HCT116 (cell line): Measurements from ENCODE around the gene PCMT1. TPM values are rescaled to one million over a fixed set of nuclear protein-coding genes. Genes with fewer than 3 reads are reported as not detected.

ENCODE experiments used
- ATAC-seq: fragments of 200-7000 bp; cut with Tn5 transposase; 2 replicates; pipeline ENCODE4 v1.9.1; 2020; ENCODE audit warnings: mild to moderate bottlenecking, moderate library complexity
- BruUV-seq: library from RNA; stranded (reverse); fragments of 400-500 nt; replicated peaks from 2 replicates; lab custom pipeline; 2021; lab: Mats Ljungman, UMichigan
- CTCF ChIA-PET: fragments of 300-600 bp; sonication (Branson Sonifier 250); formaldehyde crosslinking; loops from one replicate; lab custom pipeline; 2021; ENCODE audit warnings: antibody characterized with exemption; lab: Charles Lee
- POLR2A ChIA-PET: fragments of 300-600, 350-600 bp; sonication (Branson Sonifier 250); formaldehyde crosslinking; loops from one replicate; lab custom pipeline; 2021; ENCODE audit warnings: antibody characterized with exemption; lab: Charles Lee
- RAD21 ChIA-PET, 2 experiments: fragments of 300-600 bp; sonication (Branson Sonifier 250); formaldehyde crosslinking; loops; one replicate each; lab custom pipeline; 2023; ENCODE audit warnings: low total read pairs in 2 of 2; ENCODE audit not compliant: uncharacterized antibody in 2 of 2, unreplicated experiment in 2 of 2, low non-redundant PET in 1 of 2; lab: Charles Lee
- DNase-seq: peaks from one replicate; pipeline ENCODE4 v3.0.0-alpha.2; 2010; ENCODE audit warnings: low read depth, low spot score
- H2AFZ ChIP-seq: fragments of 200-600 bp; shearing (Covaris generic), sonication (generic); 2 replicates; pipeline ENCODE4 v1.6.1; 2017; ENCODE audit warnings: low read depth, mixed run types, mixed read lengths, antibody characterized with exemption, low read length; ENCODE audit not compliant: poor library complexity, severe bottlenecking
- H3K27ac ChIP-seq: 2 replicates; pipeline ENCODE4 v1.5.1; 2012; ENCODE audit warnings: low read depth, low read length
- H3K27me3 ChIP-seq: fragments of 200-600 bp; sonication (generic); 2 replicates; pipeline ENCODE4 v1.6.1; 2016; ENCODE audit warnings: mixed run types, low read length, mixed read lengths; ENCODE audit not compliant: insufficient read depth
- H3K36me3 ChIP-seq, 2 experiments: fragments of 200-500 bp in 1 of 2; fragments of 200-600 bp in 1 of 2; sonication (Bioruptor generic) in 1 of 2; sonication (generic) in 1 of 2; 2 replicates each; pipeline versions ENCODE4 v1.5.1 to v1.6.1; 2014 to 2016; ENCODE audit warnings: low read length in 2 of 2, inconsistent platforms in 1 of 2, mixed read lengths in 1 of 2, mixed run types in 1 of 2; ENCODE audit not compliant: insufficient read depth in 2 of 2, control insufficient read depth in 1 of 2
- H3K4me1 ChIP-seq, 2 experiments: fragments of 200-600 bp in 1 of 2; sonication (generic) in 1 of 2; 2 replicates each; pipeline versions ENCODE4 v1.5.1 to v1.6.1; 2012 to 2017; ENCODE audit warnings: low read length in 2 of 2, inconsistent platforms in 1 of 2, mild to moderate bottlenecking in 1 of 2, mixed read lengths in 1 of 2, mixed run types in 1 of 2, moderate library complexity in 1 of 2; ENCODE audit not compliant: insufficient read depth in 2 of 2, control insufficient read depth in 1 of 2
- H3K4me2 ChIP-seq: fragments of 200-600 bp; sonication (generic); 2 replicates; pipeline ENCODE4 v1.6.1; 2017; ENCODE audit warnings: mixed run types, low read length, mixed read lengths
- H3K4me3 ChIP-seq, 2 experiments: fragments of 200-600 bp in 1 of 2; sonication (generic) in 1 of 2; replicated peaks in 1 of 2; 2 replicates each; pipeline ENCODE4 v1.5.1; 2011 to 2016; ENCODE audit warnings: low read length in 2 of 2, control low read depth in 1 of 2, low read depth in 1 of 2, mild to moderate bottlenecking in 1 of 2, mixed read lengths in 1 of 2, mixed run types in 1 of 2
- H3K79me2 ChIP-seq: fragments of 200-600 bp; sonication (generic); 2 replicates; pipeline ENCODE4 v1.6.1; 2017; ENCODE audit warnings: mild to moderate bottlenecking, mixed run types, low read length, moderate library complexity, mixed read lengths; ENCODE audit not compliant: insufficient read depth
- H3K9ac ChIP-seq: fragments of 200-600 bp; sonication (generic); 2 replicates; pipeline ENCODE4 v1.6.1; 2016; ENCODE audit warnings: low read length, mixed read lengths
- H3K9me2 ChIP-seq: fragments of 200-600 bp; sonication (generic), shearing (Covaris generic); 2 replicates; pipeline ENCODE4 v1.6.1; 2017; ENCODE audit warnings: mixed run types, mild to moderate bottlenecking, moderate library complexity; ENCODE audit not compliant: insufficient read depth
- H3K9me3 ChIP-seq, 2 experiments: fragments of 200-500 bp in 1 of 2; fragments of 200-600 bp in 1 of 2; sonication (Bioruptor generic) in 1 of 2; sonication (generic) in 1 of 2; 2 replicates each; pipeline ENCODE4 v1.6.1; 2014 to 2017; ENCODE audit warnings: low read length in 2 of 2, mixed read lengths in 2 of 2, inconsistent platforms in 1 of 2, low read depth in 1 of 2, mild to moderate bottlenecking in 1 of 2, mixed run types in 1 of 2, moderate library complexity in 1 of 2; ENCODE audit not compliant: control insufficient read depth in 1 of 2, insufficient read depth in 1 of 2
- H4K20me1 ChIP-seq: fragments of 200-600 bp; sonication (generic), shearing (Covaris generic); 2 replicates; pipeline ENCODE4 v1.6.1; 2017; ENCODE audit warnings: mixed run types, mild to moderate bottlenecking, moderate library complexity; ENCODE audit not compliant: insufficient read depth
- CBX3 ChIP-seq: IDR thresholded peaks from 2 replicates; pipeline ENCODE4 v1.6.1; 2012; ENCODE audit warnings: low read depth
- CEBPB ChIP-seq: IDR thresholded peaks from 2 replicates; pipeline ENCODE4 v1.6.1; 2012; ENCODE audit warnings: low read depth
- ELF1 ChIP-seq: IDR thresholded peaks from 2 replicates; pipeline ENCODE4 v1.6.1; 2012; ENCODE audit warnings: low read depth, borderline replicate concordance
- EZH2phosphoT487 ChIP-seq: fragments of 200-600 bp; IDR thresholded peaks from 2 replicates; pipeline ENCODE4 v1.6.1; 2018; ENCODE audit warnings: antibody characterized with exemption, borderline replicate concordance
- FOSL1 ChIP-seq: IDR thresholded peaks from 2 replicates; pipeline ENCODE4 v1.6.1; 2012; ENCODE audit warnings: low read depth
- MAX ChIP-seq: IDR thresholded peaks from 2 replicates; pipeline ENCODE4 v1.6.1; 2012
- POLR2A ChIP-seq: IDR thresholded peaks from 2 replicates; pipeline ENCODE4 v1.7.0; 2011; ENCODE audit warnings: borderline replicate concordance; ENCODE audit not compliant: insufficient read depth, insufficient read length; ENCODE audit errors: extremely low read depth
- POLR2AphosphoS5 ChIP-seq: IDR thresholded peaks from 2 replicates; pipeline ENCODE4 v1.6.1; 2011; ENCODE audit warnings: mild to moderate bottlenecking, low read depth, low read length, moderate library complexity
- REST ChIP-seq: IDR thresholded peaks from 2 replicates; pipeline ENCODE4 v1.6.1; 2012; ENCODE audit warnings: low read depth
- TCF7L2 ChIP-seq: IDR thresholded peaks from 2 replicates; pipeline ENCODE4 v1.7.0; 2011; ENCODE audit warnings: borderline replicate concordance, inconsistent platforms; ENCODE audit not compliant: insufficient read depth, insufficient read length; ENCODE audit errors: extremely low read depth
- YY1 ChIP-seq: IDR thresholded peaks from 2 replicates; pipeline ENCODE4 v1.6.1; 2011; ENCODE audit warnings: low read length, low read depth, moderate library complexity, mild to moderate bottlenecking; ENCODE audit not compliant: insufficient replicate concordance; ENCODE audit errors: extremely low read depth
- ZBTB33 ChIP-seq: IDR thresholded peaks from 2 replicates; pipeline ENCODE4 v1.6.1; 2011; ENCODE audit warnings: mild to moderate bottlenecking, low read length, moderate library complexity; ENCODE audit not compliant: insufficient replicate concordance; ENCODE audit errors: extremely low read depth
- ZNF274 ChIP-seq: fragments of 200-500 bp; sonication (Bioruptor generic); IDR thresholded peaks from 2 replicates; pipeline ENCODE4 v1.6.1; 2014; ENCODE audit warnings: mild to moderate bottlenecking, low read depth, low read length, inconsistent platforms
- intact Hi-C: fragments of 100-400 bp; cut with micrococcal nuclease; formaldehyde crosslinking; loops from 2 replicates; pipeline ENCODE4 v1.10.0; 2022
- total RNA-seq: library from RNA; stranded (reverse); gene quantifications from one replicate; pipeline ENCODE4 v1.2.1, GENCODE V29; 2021; ENCODE audit not compliant: unreplicated experiment

PCMT1 gene
- total RNA-seq, 1 experiment from 2014 or later: 86.9 TPM

GRCh38 chr6:149771185-149771584, 21.6 kb downstream of the PCMT1 start:
- no TSS peak for BruUV-seq
- no peaks in the 10 kb centered on the region for H3K27me3 ChIP-seq
- H3K9ac ChIP-seq: no peak overlapping the region
- DNase-seq (no peak), ATAC-seq (no peak)
- peaks cover 22 to 24% of the 10 kb centered on the region in 2 experiments; a peak in 3 of 4 replicates for H3K36me3 ChIP-seq
- no peak for TF ChIP-seq YY1
- TF ChIP-seq TCF7L2: no peak
- no peak for TF ChIP-seq ZBTB33
- no peak for TF ChIP-seq MAX
- TF ChIP-seq CEBPB: no peak
- no peak for TF ChIP-seq POLR2AphosphoS5
- TF ChIP-seq EZH2phosphoT487: no peak
- no peak for TF ChIP-seq POLR2A
- no peak for TF ChIP-seq CBX3
- TF ChIP-seq REST: no peak
- TF ChIP-seq ZNF274: no peak
- no peak for TF ChIP-seq ELF1
- TF ChIP-seq FOSL1: no peak
- H3K9me3 ChIP-seq: peaks cover 0 to 5% of the 10 kb centered on the region in 2 experiments; a peak in 1 of 4 replicates
- ChIA-PET POLR2A (no interaction called here), CTCF (no interaction called here), RAD21 (no interaction called here)
- H3K79me2 ChIP-seq: peaks cover 44% of the 10 kb centered on the region
- intact Hi-C loops: no loop called here
- H3K4me1 ChIP-seq: peaks cover 2 to 14% of the 10 kb centered on the region in 2 experiments; a peak in 2 of 4 replicates
- H2AFZ ChIP-seq: no peak overlapping the region
- H3K4me2 ChIP-seq: no peak overlapping the region
- H3K4me3 ChIP-seq: no peak overlapping the region
- no peaks in the 10 kb centered on the region for H4K20me1 ChIP-seq
- H3K27ac ChIP-seq: no peak overlapping the region
- H3K9me2 ChIP-seq: no peaks in the 10 kb centered on the region
